ENCODE results near the gene BIRC2.

GRCh38 chr11:102345904-102346303 is 1.1 kb upstream of the BIRC2 start:
- TF ChIP-seq CTCF (IDR thresholded peaks at IDR 0.05) (no peak), POLR2AphosphoS5 (IDR thresholded peaks at IDR 0.05; ENCODE audit: insufficient read depth in 1 of 2, low read depth in 1 of 2) (no peak)
